ENCODE measurements around the gene HSP90AB1. TPM values are rescaled to one million over a fixed set of nuclear protein-coding genes. Genes with fewer than 3 reads are reported as not detected.

Gene HSP90AB1
- total and polyA plus RNA-seq, 9 of the 15 experiments (the other 6 are each of a cell fraction or from before 2014, with no cell fraction given), result 1,780 to 3,358 (median 2,262) TPM

GRCh38 chr6:44225579-44226325, 21.1 kb upstream of the HSP90AB1 start (continued):
- TF ChIP-seq ETS2 (tag; IDR thresholded peaks at IDR 0.05; ENCODE audit: borderline replicate concordance, poor library complexity, severe bottlenecking) (no peak), SMAD3 (CRISPR knock-in tag; conservative IDR thresholded peaks at IDR 0.05) (peak; percentile 71; the same call in 1 of the 2 replicates), KAT2B (IDR thresholded peaks at IDR 0.05; ENCODE audit: low read depth, low read length) (no peak), SNIP1 (IDR thresholded peaks at IDR 0.05; ENCODE audit: low read depth) (no peak), HMGN3 (IDR thresholded peaks at IDR 0.05; ENCODE audit: borderline replicate concordance, extremely low read depth, insufficient read length, low read depth, low read length) (peak; percentile 85), NFE2 (IDR thresholded peaks at IDR 0.05; ENCODE audit: low read depth) (0 out of 2 replicates have a peak, but pooled peaks have one; percentile 17), DNMT1 (IDR thresholded peaks at IDR 0.05) (no peak; the same call in 1 of the 2 replicates), ZNF134 (CRISPR knock-in tag; conservative IDR thresholded peaks at IDR 0.05) (0 out of 2 replicates have a peak, but pooled peaks have one; percentile 38), HNRNPUL1 (IDR thresholded peaks at IDR 0.05; ENCODE audit: low read length) (no peak), BRF1 (IDR thresholded peaks at IDR 0.05; ENCODE audit: borderline replicate concordance, extremely low read depth, insufficient read length) (no peak), MCM7 (IDR thresholded peaks at IDR 0.05) (no peak), HNRNPLL (IDR thresholded peaks at IDR 0.05; ENCODE audit: low read depth, low read length, poor library complexity, severe bottlenecking) (no peak), XRCC5 (IDR thresholded peaks at IDR 0.05; ENCODE audit: low read depth, low read length) (peak; percentile 69; the same call in 1 of the 2 replicates), HNRNPL (IDR thresholded peaks at IDR 0.05; ENCODE audit: low read depth, low read length) (0 out of 2 replicates have a peak, but pooled peaks have one; percentile 54), ZNF280B (CRISPR knock-in tag; IDR thresholded peaks at IDR 0.05) (no peak), ZNF79 (CRISPR knock-in tag; IDR thresholded peaks at IDR 0.05; ENCODE audit: low read depth) (0 out of 2 replicates have a peak, but pooled peaks have one; percentile 3), ELK1 (CRISPR knock-in tag; IDR thresholded peaks at IDR 0.05) (no peak), ASH1L (IDR thresholded peaks at IDR 0.05; ENCODE audit: borderline replicate concordance, low read depth, partially characterized antibody) (no peak)
- TF ChIP-seq, protein P1, sequence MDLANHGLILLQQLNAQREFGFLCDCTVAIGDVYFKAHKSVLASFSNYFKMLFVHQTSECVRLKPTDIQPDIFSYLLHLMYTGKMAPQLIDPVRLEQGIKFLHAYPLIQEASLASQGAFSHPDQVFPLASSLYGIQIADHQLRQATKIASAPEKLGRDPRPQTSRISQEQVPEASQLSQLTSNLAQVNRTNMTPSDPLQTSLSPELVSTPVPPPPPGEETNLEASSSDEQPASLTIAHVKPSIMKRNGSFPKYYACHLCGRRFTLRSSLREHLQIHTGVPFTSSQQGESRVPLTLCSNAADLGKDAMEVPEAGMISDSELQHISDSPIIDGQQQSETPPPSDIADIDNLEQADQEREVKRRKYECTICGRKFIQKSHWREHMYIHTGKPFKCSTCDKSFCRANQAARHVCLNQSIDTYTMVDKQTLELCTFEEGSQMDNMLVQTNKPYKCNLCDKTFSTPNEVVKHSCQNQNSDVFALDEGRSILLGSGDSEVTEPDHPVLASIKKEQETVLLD (IDR thresholded peaks at IDR 0.05), result peak; percentile 84
- TF ChIP-seq, protein P2, sequence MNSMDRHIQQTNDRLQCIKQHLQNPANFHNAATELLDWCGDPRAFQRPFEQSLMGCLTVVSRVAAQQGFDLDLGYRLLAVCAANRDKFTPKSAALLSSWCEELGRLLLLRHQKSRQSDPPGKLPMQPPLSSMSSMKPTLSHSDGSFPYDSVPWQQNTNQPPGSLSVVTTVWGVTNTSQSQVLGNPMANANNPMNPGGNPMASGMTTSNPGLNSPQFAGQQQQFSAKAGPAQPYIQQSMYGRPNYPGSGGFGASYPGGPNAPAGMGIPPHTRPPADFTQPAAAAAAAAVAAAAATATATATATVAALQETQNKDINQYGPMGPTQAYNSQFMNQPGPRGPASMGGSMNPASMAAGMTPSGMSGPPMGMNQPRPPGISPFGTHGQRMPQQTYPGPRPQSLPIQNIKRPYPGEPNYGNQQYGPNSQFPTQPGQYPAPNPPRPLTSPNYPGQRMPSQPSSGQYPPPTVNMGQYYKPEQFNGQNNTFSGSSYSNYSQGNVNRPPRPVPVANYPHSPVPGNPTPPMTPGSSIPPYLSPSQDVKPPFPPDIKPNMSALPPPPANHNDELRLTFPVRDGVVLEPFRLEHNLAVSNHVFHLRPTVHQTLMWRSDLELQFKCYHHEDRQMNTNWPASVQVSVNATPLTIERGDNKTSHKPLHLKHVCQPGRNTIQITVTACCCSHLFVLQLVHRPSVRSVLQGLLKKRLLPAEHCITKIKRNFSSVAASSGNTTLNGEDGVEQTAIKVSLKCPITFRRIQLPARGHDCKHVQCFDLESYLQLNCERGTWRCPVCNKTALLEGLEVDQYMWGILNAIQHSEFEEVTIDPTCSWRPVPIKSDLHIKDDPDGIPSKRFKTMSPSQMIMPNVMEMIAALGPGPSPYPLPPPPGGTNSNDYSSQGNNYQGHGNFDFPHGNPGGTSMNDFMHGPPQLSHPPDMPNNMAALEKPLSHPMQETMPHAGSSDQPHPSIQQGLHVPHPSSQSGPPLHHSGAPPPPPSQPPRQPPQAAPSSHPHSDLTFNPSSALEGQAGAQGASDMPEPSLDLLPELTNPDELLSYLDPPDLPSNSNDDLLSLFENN (IDR thresholded peaks at IDR 0.05; ENCODE audit: low read depth in 2 of 2, low read length in 2 of 2), result peak in 1 of 2 experiments; percentile 86; a peak in 2 of 4 replicates

All from K562 (cell line).